K562 (cell line): Measurements from ENCODE around the gene HMGCL. TPM values are rescaled to one million over a fixed set of nuclear protein-coding genes. Genes with fewer than 3 reads are reported as not detected.
"Not testable (repeated sequence)": the region's sequence is repeated elsewhere in the genome, so short reads cannot be mapped to it uniquely, and the experiment has no call there.

Experiments used
- ATAC-seq: fragments of 200-7000 bp; cut with Tn5 transposase; 3 replicates; pipeline ENCODE4 v1.9.1; 2020; ENCODE audit warnings: moderate library complexity
- BruUV-seq: library from RNA; stranded (reverse); fragments of 400-500 nt; replicated peaks from 2 replicates; lab custom pipeline; 2021; lab: Mats Ljungman, UMichigan
- CTCF ChIA-PET: fragments of 300-600 bp; formaldehyde crosslinking; extraction: SDS; loops from one replicate; lab custom pipeline; 2021; ENCODE audit warnings: low intra/inter-chr PET ratio; lab: Yijun Ruan, JAX
- POLR2A ChIA-PET: fragments of 300-600, 350-650 bp; sonication (Branson Sonifier 250); formaldehyde crosslinking; extraction: SDS; loops from one replicate; lab custom pipeline; 2021; ENCODE audit warnings: antibody characterized with exemption, inconsistent platforms; lab: Yijun Ruan, JAX
- DNase-seq, 4 experiments: peaks; one replicate each; pipeline versions ENCODE4 v3.0.0 to v3.0.0-alpha.2; 2011 to 2018; ENCODE audit warnings: low spot score in 3 of 4, mixed read lengths in 3 of 4; ENCODE audit errors: extremely low read depth in 1 of 4
- FAIRE-seq: peaks from 2 replicates; lab custom pipeline; 2011; peaks lifted over from hg19 to GRCh38; lab: Jason Lieb, UNC
- H2AFZ ChIP-seq: 2 replicates; pipeline ENCODE4 v1.6.0; 2011; ENCODE audit warnings: low read depth, low read length, control low read depth, inconsistent platforms
- H3K27ac ChIP-seq: fragments of 200-600 bp; 3 replicates; pipeline ENCODE4 v1.8.0; 2011; ENCODE audit warnings: low read depth, mild to moderate bottlenecking, control low read depth, inconsistent platforms, low read length, moderate library complexity, mixed read lengths; ENCODE audit errors: extremely low read depth
- H3K27me3 ChIP-seq, 2 experiments: fragments of 300-600 bp in 1 of 2; 2 replicates in 1 of 2; 3 replicates in 1 of 2; pipeline versions ENCODE4 v1.6.0 to v1.8.0; 2011; ENCODE audit warnings: inconsistent platforms in 2 of 2, low read length in 2 of 2, mild to moderate bottlenecking in 1 of 2, mixed read lengths in 1 of 2, moderate library complexity in 1 of 2; ENCODE audit not compliant: control insufficient read depth in 2 of 2, insufficient read depth in 2 of 2
- H3K36me3 ChIP-seq: fragments of 300-600 bp; 3 replicates; pipeline ENCODE4 v1.8.0; 2011; ENCODE audit warnings: mild to moderate bottlenecking, low read length, inconsistent platforms; ENCODE audit not compliant: control insufficient read depth, insufficient read depth
- H3K4me1 ChIP-seq, 2 experiments: fragments of 200-600 bp in 1 of 2; replicated peaks in 1 of 2; 2 replicates in 1 of 2; 3 replicates in 1 of 2; pipeline versions ENCODE4 v1.5.1 to v1.8.0; 2011; ENCODE audit warnings: inconsistent platforms in 2 of 2, low read length in 2 of 2, mild to moderate bottlenecking in 1 of 2, mixed read lengths in 1 of 2, moderate library complexity in 1 of 2; ENCODE audit not compliant: control insufficient read depth in 2 of 2, insufficient read depth in 2 of 2
- H3K4me2 ChIP-seq: 2 replicates; pipeline ENCODE4 v1.6.1; 2011; ENCODE audit warnings: low read length, control low read depth, inconsistent platforms, mixed read lengths; ENCODE audit not compliant: insufficient read depth
- H3K4me3 ChIP-seq: fragments of 200-600 bp; sonication (generic), shearing (Covaris generic); 2 replicates; pipeline ENCODE4 v1.5.1; 2016; ENCODE audit warnings: control low read depth, inconsistent platforms
- H3K79me2 ChIP-seq: fragments of 200-600 bp; 3 replicates; pipeline ENCODE4 v1.8.0; 2011; ENCODE audit warnings: low read length, inconsistent platforms; ENCODE audit not compliant: control insufficient read depth, insufficient read depth
- H3K9ac ChIP-seq, 2 experiments: 2 replicates each; pipeline versions ENCODE4 v1.6.0 to v1.6.1; 2011; ENCODE audit warnings: low read depth in 2 of 2, low read length in 2 of 2, control low read depth in 1 of 2, inconsistent platforms in 1 of 2, mild to moderate bottlenecking in 1 of 2, mixed read lengths in 1 of 2; ENCODE audit not compliant: insufficient read depth in 1 of 2
- H3K9me1 ChIP-seq: one replicate; pipeline ENCODE4 v1.6.0; 2011; ENCODE audit warnings: inconsistent platforms, mild to moderate bottlenecking, low read length, moderate library complexity; ENCODE audit not compliant: control insufficient read depth, insufficient read depth
- H3K9me3 ChIP-seq: replicated peaks from 2 replicates; pipeline ENCODE4 v1.5.1; 2011; ENCODE audit warnings: low read depth, low read length, inconsistent platforms; ENCODE audit not compliant: control insufficient read depth, insufficient read depth
- H4K20me1 ChIP-seq: replicated peaks from 2 replicates; pipeline ENCODE4 v1.6.1; 2011; ENCODE audit warnings: low read length, inconsistent platforms, mixed read lengths; ENCODE audit not compliant: control insufficient read depth, insufficient read depth
- POLR2A ChIP-seq: fragments of 450-650 bp; conservative IDR thresholded peaks from 2 replicates; pipeline ENCODE4 v1.6.1; 2016
- POLR2B ChIP-seq: fragments of 450-650 bp; IDR thresholded peaks from 2 replicates; pipeline ENCODE4 v1.6.1; 2018; ENCODE audit warnings: low read depth; ENCODE audit not compliant: partially characterized antibody
- TFAP4 ChIP-seq: sonication (generic); formaldehyde crosslinking; IDR thresholded peaks from 2 replicates; pipeline ENCODE4 v1.8.0; 2022; ENCODE audit warnings: missing genetic modification reagents, mild to moderate bottlenecking, moderate library complexity, borderline replicate concordance
- ZNF592 ChIP-seq: fragments of 450-650 bp; IDR thresholded peaks from 2 replicates; pipeline ENCODE4 v1.6.1; 2017; ENCODE audit warnings: antibody characterized with exemption, mild to moderate bottlenecking
- WGBS: fragments of 100-300 bp; shearing (Covaris generic); methylation state at CpG from one replicate; pipeline ENCODE4 v1.1.6; 2016; ENCODE audit warnings: low coverage, mixed read lengths; ENCODE audit not compliant: insufficient coverage; ENCODE audit errors: missing lambda C conversion rate; 5-methylcytosine and 5-hydroxymethylcytosine counted together
- in situ Hi-C: fragments of 300-500 bp; cut with MboI; formaldehyde crosslinking; loops from 4 replicates; pipeline ENCODE4 v1.15.0; 2018; ENCODE audit warnings: inconsistent platforms, mixed read lengths
- intact Hi-C: fragments of 100-400 bp; cut with micrococcal nuclease; formaldehyde crosslinking; loops from 2 replicates; pipeline ENCODE4 v1.14.2; 2022
- polyA plus RNA-seq, 8 experiments: library from polyadenylated mRNA; depleted of rRNA in 4 of 8; stranded (reverse) in 5 of 8; unstranded in 3 of 8; fragments of >200 nt; fragmentation: Nextera tagmentation in 2 of 8; fragmentation: Illumina TruSeq in 1 of 8; extraction: Ambion mirVana in 2 of 8; extraction: Trizol in 1 of 8; gene quantifications; 2 replicates each; pipeline versions ENCODE4 v1.2.1 to v1.2.3, GENCODE V29; 2011 to 2014; ENCODE audit warnings: inconsistent platforms in 1 of 8, missing spikeins in 1 of 8
- total RNA-seq, 7 experiments: library from RNA; depleted of rRNA in 6 of 7; stranded (reverse); fragments of >200 nt in 6 of 7; fragmentation: Illumina TruSeq in 2 of 7; extraction: Trizol in 2 of 7; gene quantifications; 2 replicates each; pipeline versions ENCODE4 v1.2.1 to v1.2.3, GENCODE V29; 2011 to 2021; ENCODE audit warnings: low replicate concordance in 1 of 7

Gene HMGCL
- total and polyA plus RNA-seq, 9 of the 15 experiments (the other 6 are each of a cell fraction or from before 2014, with no cell fraction given), result 18.0 to 82.2 (median 24.2) TPM

- peak; percentile 54; the same call in 1 of the 2 replicates for TF ChIP-seq POLR2A
- peak; percentile 49; the same call in 1 of the 2 replicates for TF ChIP-seq ZNF592
- peak; percentile 7 for TF ChIP-seq POLR2B
- peak; percentile 31; the same call in 1 of the 2 replicates for TF ChIP-seq TFAP4
- in situ Hi-C loops, H3K27ac ChIP-seq, ATAC-seq, H2AFZ ChIP-seq, H3K9ac ChIP-seq, DNase-seq, H3K4me2 ChIP-seq, H4K20me1 ChIP-seq, FAIRE-seq, intact Hi-C loops, H3K27me3 ChIP-seq, H3K4me3 ChIP-seq, H3K9me3 ChIP-seq, CTCF ChIA-PET, H3K9me1 ChIP-seq: not testable (repeated sequence)
- 69% methylated on average over 3 of the region's 9 CpGs for WGBS
- peaks cover 41% of the 10 kb centered on the region for H3K79me2 ChIP-seq
- POLR2A ChIA-PET, result interaction anchor here (0.9 to 10.2 kb wide), 2 partner anchors 15 to 20 kb away, joined by 3 to 197 read pairs; partner anchors contain the start of gene PITHD1
- peaks cover 62% of the 10 kb centered on the region; the same call in 2 of the 3 replicates for H3K36me3 ChIP-seq
- peaks cover 34 to 62% of the 10 kb centered on the region in 2 experiments for H3K4me1 ChIP-seq
- TSS peak; percentile 15 for BruUV-seq
These were observed 30.5 kb downstream of the HMGCL start for GRCh38 chr1:23794732-23795182.
